Fibroblast of lung (primary cell): ENCODE measurements around the gene FECH.

ENCODE experiments used
- EZH2 ChIP-seq: IDR thresholded peaks from 2 replicates; pipeline ENCODE4 v1.5.1; 2012; ENCODE audit warnings: low read length, control low read depth, mild to moderate bottlenecking; ENCODE audit errors: missing control alignments
- TF ChIP-seq, protein P1 (sequence below), 2 donors: IDR thresholded peaks in 1 of 2; conservative IDR thresholded peaks in 1 of 2; 1 replicate in 1 of 2; 2 replicates in 1 of 2; pipeline ENCODE4 v1.5.1; 2011 to 2012; ENCODE audit warnings: low read length in 2 of 2, control low read depth in 1 of 2, inconsistent platforms in 1 of 2, low read depth in 1 of 2, mild to moderate bottlenecking in 1 of 2

- TF ChIP-seq, protein P1, sequence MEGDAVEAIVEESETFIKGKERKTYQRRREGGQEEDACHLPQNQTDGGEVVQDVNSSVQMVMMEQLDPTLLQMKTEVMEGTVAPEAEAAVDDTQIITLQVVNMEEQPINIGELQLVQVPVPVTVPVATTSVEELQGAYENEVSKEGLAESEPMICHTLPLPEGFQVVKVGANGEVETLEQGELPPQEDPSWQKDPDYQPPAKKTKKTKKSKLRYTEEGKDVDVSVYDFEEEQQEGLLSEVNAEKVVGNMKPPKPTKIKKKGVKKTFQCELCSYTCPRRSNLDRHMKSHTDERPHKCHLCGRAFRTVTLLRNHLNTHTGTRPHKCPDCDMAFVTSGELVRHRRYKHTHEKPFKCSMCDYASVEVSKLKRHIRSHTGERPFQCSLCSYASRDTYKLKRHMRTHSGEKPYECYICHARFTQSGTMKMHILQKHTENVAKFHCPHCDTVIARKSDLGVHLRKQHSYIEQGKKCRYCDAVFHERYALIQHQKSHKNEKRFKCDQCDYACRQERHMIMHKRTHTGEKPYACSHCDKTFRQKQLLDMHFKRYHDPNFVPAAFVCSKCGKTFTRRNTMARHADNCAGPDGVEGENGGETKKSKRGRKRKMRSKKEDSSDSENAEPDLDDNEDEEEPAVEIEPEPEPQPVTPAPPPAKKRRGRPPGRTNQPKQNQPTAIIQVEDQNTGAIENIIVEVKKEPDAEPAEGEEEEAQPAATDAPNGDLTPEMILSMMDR (conservative IDR thresholded peaks at IDR 0.05 in 1 of 2, IDR thresholded peaks at IDR 0.05 in 1 of 2; ENCODE audit: low read depth in 1 of 2, low read length in 2 of 2) = no peak
- no peak for TF ChIP-seq EZH2
Measured at GRCh38 chr18:57586251-57587049, at the start of gene FECH.
